Ascending aorta (tissue), 2 donors: Measurements from ENCODE around the gene CTNND2. TPM values are rescaled to one million over a fixed set of nuclear protein-coding genes. Genes with fewer than 3 reads are reported as not detected.

Experiments used
- DNase-seq, 2 donors: peaks; one replicate each; pipeline ENCODE4 v3.0.0-alpha.2; 2019; ENCODE audit warnings: low spot score in 2 of 2
- H3K27ac ChIP-seq, 2 donors: fragments of 200-600 bp; sonication (generic); one replicate each; pipeline ENCODE4 v1.5.1; 2016 to 2017; ENCODE audit warnings: mild to moderate bottlenecking in 1 of 2
- H3K27me3 ChIP-seq: fragments of 200-600 bp; sonication (generic); one replicate; pipeline ENCODE4 v1.5.1; 2017
- H3K36me3 ChIP-seq, 2 donors: fragments of 200-600 bp; sonication (generic); one replicate each; pipeline ENCODE4 v1.5.1; 2016
- H3K4me1 ChIP-seq, 2 donors: fragments of 200-600 bp; sonication (generic); one replicate each; pipeline ENCODE4 v1.5.1; 2016 to 2017; ENCODE audit warnings: mild to moderate bottlenecking in 1 of 2
- H3K4me3 ChIP-seq, 2 donors: fragments of 200-600 bp; sonication (generic); one replicate each; pipeline ENCODE4 v1.5.1; 2016 to 2017; ENCODE audit warnings: mild to moderate bottlenecking in 1 of 2
- H3K9me3 ChIP-seq, 2 donors: fragments of 200-600 bp; sonication (generic); one replicate each; pipeline ENCODE4 v1.5.1; 2016
- CTCF ChIP-seq, 3 experiments: fragments of 200-600 bp in 2 of 3; fragments of 450-650 bp in 1 of 3; sonication (generic) in 2 of 3; IDR thresholded peaks; one replicate each; pipeline ENCODE4 v1.5.1; 2016 to 2019; ENCODE audit warnings: antibody characterized with exemption in 3 of 3, mild to moderate bottlenecking in 1 of 3, moderate library complexity in 1 of 3
- intact Hi-C: fragments of 100-400 bp; cut with DNase I; formaldehyde crosslinking; loops from one replicate; pipeline ENCODE4 v1.15.1; 2023
- total RNA-seq: library from RNA; depleted of rRNA; stranded (reverse); fragments of >200 nt; gene quantifications from one replicate; pipeline ENCODE4 v1.1.0, GENCODE V29; 2016

CTNND2 gene
- total RNA-seq, 1 donor from 2014 or later: 0.11 TPM

GRCh38 chr5:11038772-11039171, 865.5 kb downstream of the CTNND2 start:
- no peaks in the 10 kb centered on the region for H3K9me3 ChIP-seq
- DNase-seq: no peak
- no peaks in the 10 kb centered on the region for H3K36me3 ChIP-seq
- H3K27me3 ChIP-seq: no peaks in the 10 kb centered on the region
- no peak overlapping the region for H3K27ac ChIP-seq
- intact Hi-C loops: no loop called here
- no peak for TF ChIP-seq CTCF (IDR thresholded peaks at IDR 0.05)
- no peaks in the 10 kb centered on the region for H3K4me1 ChIP-seq
- no peak overlapping the region for H3K4me3 ChIP-seq

GRCh38 chr5:11037941-11038340, 866.3 kb downstream of the CTNND2 start:
- Histone ChIP-seq H3K4me3 (no peak overlapping the region), H3K36me3 (no peaks in the 10 kb centered on the region), H3K4me1 (no peaks in the 10 kb centered on the region), H3K27me3 (no peaks in the 10 kb centered on the region), H3K9me3 (no peaks in the 10 kb centered on the region), H3K27ac (no peak overlapping the region)
- DNase-seq: no peak
- intact Hi-C loops: no loop called here
- TF ChIP-seq CTCF (IDR thresholded peaks at IDR 0.05): no peak

GRCh38 chr5:11037080-11037479, 867.2 kb downstream of the CTNND2 start:
- intact Hi-C loops: no loop called here
- H3K4me3 ChIP-seq: no peak overlapping the region
- TF ChIP-seq CTCF (IDR thresholded peaks at IDR 0.05): no peak

GRCh38 chr5:11030671-11031070, 873.6 kb downstream of the CTNND2 start:
- no peaks in the 10 kb centered on the region for H3K9me3 ChIP-seq
- H3K27me3 ChIP-seq: no peaks in the 10 kb centered on the region
- no peak for TF ChIP-seq CTCF (IDR thresholded peaks at IDR 0.05)
- no peak for DNase-seq
- H3K36me3 ChIP-seq: no peaks in the 10 kb centered on the region
- no peaks in the 10 kb centered on the region for H3K4me1 ChIP-seq
- H3K27ac ChIP-seq: no peak overlapping the region
- H3K4me3 ChIP-seq: no peak overlapping the region
- intact Hi-C loops: no loop called here

More at GRCh38 chr5:11037080-11037479, 867.2 kb downstream of the CTNND2 start:
- H3K27ac ChIP-seq: no peak overlapping the region
- H3K27me3 ChIP-seq: no peaks in the 10 kb centered on the region
- H3K9me3 ChIP-seq: no peaks in the 10 kb centered on the region
- no peak for DNase-seq
- H3K4me1 ChIP-seq: no peaks in the 10 kb centered on the region
- H3K36me3 ChIP-seq: no peaks in the 10 kb centered on the region

- Histone ChIP-seq H3K27me3 (no peaks in the 10 kb centered on the region), H3K27ac (no peak overlapping the region), H3K9me3 (no peaks in the 10 kb centered on the region), H3K36me3 (no peaks in the 10 kb centered on the region), H3K4me3 (no peak overlapping the region), H3K4me1 (no peaks in the 10 kb centered on the region)
- intact Hi-C loops: no loop called here
- no peak for TF ChIP-seq CTCF (IDR thresholded peaks at IDR 0.05)
- no peak for DNase-seq
These were observed 876.6 kb downstream of the CTNND2 start for GRCh38 chr5:11027660-11028059.

GRCh38 chr5:11026543-11026942, 877.7 kb downstream of the CTNND2 start:
- Histone ChIP-seq H3K4me1 (no peaks in the 10 kb centered on the region), H3K36me3 (no peaks in the 10 kb centered on the region), H3K9me3 (no peaks in the 10 kb centered on the region), H3K4me3 (no peak overlapping the region), H3K27ac (no peak overlapping the region), H3K27me3 (no peaks in the 10 kb centered on the region)
- TF ChIP-seq CTCF (IDR thresholded peaks at IDR 0.05): no peak
- no peak for DNase-seq
- intact Hi-C loops: no loop called here
